Forelimb muscle (tissue), 1 donor: ENCODE results near the gene CPT1B. TPM values are rescaled to one million over a fixed set of nuclear protein-coding genes. Genes with fewer than 3 reads are reported as not detected.
"Not testable (repeated sequence)": the region's sequence is repeated elsewhere in the genome, so short reads cannot be mapped to it uniquely, and the experiment has no call there.

Experiments used
- DNase-seq: peaks from one replicate; pipeline ENCODE4 v3.0.0-alpha.2; 2013; ENCODE audit warnings: low read depth
- polyA plus RNA-seq: library from polyadenylated mRNA; unstranded; fragments of 120-200 nt; gene quantifications from one replicate; pipeline ENCODE4 v1.2.1, GENCODE V29; 2013; ENCODE audit not compliant: insufficient read length

The CPT1B gene
- 47.0 TPM for polyA plus RNA-seq

DNA sequence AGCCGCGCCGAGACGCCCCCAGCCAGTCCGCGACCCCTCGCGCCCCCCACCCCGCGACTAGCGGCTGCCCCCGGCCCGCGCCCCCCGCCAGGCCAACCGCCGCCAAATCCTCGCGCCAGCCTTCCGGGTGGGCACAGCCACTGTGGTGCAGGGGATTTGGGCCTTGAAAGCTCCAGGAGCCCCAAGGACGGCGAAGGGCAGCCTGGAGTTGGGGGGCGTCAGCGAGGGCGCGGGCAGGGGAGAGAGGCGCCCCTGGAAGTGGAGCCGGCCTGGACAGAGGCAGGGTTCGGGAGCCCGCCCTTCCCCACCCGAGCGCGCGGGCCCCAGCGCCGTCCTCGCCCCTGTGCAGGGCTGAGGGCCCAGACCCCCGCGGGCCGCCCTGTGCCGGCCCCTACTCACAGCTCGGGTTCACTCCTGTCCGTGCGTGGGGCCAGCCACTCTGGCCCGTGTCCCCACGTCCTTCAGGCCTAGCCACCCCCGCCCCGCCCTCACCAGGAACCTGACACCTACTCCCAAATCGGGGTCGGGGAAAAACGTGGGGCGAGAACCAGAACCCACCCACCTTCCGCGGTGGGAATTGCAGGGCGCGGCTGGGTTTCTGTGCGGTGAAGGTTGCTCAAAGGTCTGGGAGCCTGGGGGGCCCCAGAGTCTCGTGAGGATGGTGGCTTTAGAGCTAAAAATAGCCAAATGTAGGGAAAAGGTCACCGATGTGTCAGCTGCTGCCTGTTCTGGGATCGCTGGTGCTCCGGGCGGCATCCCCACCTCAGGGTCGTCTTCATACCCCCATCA, at the start of gene CPT1B:
Gene CPT1B (minus strand): TSS at position 441 of the 789 bp plus-strand sequence. CDS start 512 bp downstream, outside the sequence.
- no peak for DNase-seq

DNA sequence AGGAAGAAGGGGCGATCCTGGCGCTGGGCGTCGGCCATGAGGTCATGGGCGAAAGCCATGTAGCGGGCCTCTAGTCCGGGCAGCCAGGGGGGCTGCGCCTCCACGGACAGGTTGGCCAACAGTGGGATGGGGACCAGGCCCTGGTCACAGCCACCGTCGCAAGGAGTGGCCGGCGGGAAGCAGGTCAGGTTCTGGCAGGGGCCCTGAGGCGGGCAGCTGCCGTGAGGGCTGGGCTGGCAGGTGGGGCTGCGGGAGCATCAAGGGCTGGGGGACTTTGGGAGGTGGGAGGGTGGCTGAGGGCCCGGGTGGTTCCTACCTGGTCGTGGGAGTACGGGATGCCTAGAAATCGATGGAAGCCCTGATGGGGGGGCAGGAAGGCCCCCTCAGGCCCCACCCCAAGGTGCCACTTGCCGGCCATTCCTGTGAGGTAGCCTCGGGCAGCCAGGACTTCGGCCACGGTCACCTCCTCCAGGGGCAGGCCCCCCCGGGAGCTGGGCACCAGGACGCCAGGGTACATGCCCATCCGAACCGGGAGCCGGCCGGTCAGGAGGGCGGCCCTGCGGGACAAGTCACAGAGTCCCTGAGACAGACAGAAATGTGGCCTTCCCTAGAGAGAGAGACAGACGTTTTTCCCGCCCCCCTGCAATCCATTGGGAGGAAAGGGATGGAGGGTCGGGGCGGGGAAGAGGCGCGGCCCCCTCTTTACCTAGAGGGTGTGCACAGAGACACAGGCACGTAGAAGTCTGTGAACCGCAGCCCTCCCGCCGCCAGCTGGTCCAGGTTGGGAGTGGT, 48.8 kb upstream of the CPT1B start:
- DNase-seq = no peak

DNA sequence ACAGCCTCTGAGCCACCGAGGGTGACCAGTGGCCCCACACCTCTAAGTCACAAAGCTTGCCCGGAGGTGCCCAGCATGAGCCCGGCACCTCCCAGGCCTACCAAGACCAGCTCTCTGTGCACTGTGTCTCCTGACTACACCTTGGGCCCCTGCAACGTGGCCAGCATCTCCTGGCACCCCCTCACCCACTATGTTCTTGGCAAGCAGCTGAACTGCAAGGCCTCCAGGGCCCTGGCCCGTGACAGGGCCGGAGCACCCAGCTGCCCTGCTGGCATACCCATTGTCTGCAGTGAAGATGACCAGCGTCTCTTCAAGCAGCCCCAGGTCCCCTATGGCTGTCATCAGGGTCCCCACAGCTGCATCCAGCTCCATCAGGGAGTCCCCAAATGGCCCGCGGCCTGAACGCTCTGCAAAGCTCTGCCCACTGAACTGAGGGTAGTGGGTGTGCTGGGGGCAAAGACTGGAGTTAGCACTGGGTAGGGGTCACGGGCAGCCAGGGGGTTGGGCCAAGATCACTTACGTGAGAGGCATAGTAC, 48.2 kb upstream of the CPT1B start:
- DNase-seq = no peak

DNA sequence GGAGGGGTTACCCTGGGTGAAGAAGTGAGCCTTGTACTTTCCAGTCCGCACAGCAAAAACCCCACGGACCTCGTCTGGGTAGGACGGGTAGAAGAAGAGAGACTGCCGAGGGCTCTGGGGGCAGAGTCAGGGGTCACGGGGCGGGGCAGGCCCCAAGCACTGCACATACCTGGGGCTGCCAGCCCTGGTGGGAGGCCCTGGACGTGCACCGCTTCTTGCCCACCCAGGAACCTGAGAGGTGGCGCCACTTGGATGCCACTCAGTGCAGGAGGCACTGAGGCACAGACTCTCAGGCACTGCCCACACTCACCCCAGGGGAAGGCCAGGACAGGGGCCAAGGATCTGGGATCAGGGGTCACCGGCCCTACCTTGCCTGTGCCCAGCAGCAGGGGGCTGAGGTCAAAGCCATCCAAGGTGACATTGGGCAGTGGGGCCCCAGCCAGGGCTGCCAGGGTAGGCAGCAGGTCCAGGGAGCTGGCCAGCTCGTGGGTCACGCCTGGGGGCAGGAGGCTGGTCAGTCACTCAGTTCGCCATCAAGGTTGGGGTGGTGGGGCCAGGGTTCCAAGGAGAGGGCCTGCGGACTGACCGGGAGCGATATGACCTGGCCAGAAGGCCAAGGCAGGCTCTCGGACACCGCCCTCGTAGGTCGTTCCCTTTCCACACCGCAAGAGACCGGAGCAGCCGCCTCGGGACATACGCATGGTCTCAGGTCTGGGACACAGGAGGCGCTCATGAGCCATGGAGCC, 47.5 kb upstream of the CPT1B start:
- no peak for DNase-seq

DNA sequence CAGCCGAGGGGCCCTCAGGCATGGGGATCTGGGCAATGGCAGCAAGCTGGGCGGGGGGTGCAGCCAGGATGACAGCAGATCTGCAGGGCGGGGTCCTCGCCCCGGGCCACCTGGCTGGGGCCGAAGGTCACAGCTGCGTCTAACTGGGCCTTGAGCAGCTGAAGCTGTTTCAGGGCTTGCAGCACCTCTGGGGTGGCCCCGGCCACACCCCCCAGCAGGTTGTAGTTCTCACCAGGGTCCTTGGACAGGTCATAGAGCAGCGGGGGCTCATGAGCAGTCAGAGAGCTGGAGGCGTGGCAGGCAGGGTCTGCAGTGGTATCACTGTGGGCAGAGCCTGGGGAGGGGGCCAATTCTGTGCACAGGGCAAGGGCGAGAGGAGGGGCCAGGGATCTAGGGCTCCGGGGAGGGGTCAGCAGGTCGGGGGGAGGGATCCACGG, 46.9 kb upstream of the CPT1B start:
- no peak for DNase-seq

DNA sequence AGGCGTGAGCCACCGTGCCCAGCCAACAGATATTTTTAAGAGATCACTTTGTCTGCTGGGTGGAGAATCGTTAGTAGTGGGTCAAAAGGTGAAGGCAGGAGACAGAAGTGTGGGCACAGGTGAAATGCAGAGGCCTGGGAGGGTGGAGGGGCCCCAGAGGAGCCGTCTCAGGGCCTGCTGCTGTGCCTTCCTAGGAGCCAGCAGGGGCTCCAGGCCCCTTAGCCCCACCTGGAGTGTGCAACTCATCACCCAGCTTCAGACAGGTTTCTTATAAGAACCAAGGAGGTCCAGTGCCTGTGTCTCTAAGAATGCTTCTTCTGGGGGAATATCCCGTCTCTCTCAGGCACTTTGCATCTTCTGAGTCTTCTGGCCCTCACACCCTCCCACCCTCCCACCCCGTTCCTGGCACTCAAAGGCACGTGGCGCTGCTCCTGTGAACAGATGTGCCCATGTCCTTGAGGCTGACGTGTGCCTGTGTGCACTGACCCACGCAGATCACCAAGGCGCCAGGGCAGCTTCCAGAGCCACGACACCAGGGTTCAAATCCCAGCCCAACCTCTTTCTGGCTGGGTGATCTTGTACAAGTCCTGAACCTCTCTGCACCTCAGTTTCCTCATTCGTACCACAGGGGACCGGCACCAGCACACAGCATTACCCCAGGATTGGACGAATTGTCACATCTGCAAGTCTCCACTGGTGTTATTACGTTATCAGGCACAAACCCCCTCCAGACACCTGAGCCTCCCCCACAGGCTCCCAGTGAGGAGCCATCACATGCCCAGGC, 46.3 kb upstream of the CPT1B start:
- no peak for DNase-seq

DNA sequence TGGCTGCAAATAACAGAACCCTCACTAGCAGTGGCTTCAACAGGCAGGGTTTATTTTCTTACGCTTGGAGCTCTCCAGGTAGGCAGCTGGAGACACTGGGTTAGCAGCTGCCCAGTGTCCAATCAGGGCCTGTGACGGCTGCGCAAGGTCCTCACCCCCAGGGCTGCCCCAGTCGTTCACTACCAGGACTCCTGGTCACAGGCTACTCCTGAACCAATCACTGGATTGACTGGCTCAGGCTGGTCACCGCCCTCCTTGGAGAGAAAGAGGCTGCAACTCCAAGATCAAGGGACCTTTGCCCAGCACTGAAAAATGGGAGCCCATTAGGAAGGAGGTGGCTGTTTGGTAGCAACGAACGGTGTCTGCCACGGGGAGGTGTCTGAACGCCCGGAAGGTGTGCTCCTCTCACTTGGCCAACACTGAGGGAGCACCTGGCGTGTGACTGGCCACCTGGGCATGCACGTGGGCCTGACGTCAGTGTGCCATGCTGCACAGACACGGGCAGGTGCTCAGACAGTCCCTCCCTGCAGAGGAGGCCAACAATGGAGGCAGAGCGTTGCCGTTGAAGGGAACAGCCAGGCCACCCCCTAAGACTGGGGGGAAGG, 44.6 kb upstream of the CPT1B start:
- DNase-seq = no peak

DNA sequence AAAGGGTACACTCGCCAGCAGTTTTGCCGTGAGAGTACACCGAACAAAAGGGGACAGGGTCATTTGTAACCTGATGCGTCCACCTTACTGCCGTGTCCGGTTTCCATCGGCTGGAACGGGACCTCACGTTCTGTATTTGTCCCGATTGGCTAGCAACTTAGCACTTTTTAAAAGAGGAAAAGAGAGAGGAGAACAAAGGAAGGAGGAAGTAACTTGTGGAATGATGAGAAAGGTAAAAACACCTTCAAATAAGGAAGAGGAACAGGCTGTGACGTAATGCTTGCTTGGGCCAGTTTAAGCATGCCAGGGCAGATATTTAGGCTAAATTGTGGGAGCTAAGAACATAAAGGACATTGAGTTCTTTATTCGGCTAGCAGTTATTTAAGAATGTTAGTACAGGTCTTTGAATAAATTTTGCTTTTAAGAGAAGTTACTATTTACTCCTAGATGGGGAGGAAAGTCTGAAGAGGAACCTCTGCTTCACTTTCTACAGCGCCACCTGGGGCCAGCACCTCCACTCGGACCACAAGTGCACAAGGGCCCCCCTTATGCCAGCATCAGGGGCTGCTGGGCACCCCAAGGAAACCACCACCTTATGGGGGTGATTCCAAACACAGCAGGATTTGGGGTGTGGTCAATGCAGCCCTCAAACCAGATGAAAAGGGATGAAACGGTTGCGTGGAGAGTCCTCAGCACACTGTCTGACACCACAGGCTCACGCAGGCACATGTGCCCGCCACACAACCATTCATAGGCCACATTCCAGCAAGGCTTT, 43.9 kb upstream of the CPT1B start:
- no peak for DNase-seq

DNA sequence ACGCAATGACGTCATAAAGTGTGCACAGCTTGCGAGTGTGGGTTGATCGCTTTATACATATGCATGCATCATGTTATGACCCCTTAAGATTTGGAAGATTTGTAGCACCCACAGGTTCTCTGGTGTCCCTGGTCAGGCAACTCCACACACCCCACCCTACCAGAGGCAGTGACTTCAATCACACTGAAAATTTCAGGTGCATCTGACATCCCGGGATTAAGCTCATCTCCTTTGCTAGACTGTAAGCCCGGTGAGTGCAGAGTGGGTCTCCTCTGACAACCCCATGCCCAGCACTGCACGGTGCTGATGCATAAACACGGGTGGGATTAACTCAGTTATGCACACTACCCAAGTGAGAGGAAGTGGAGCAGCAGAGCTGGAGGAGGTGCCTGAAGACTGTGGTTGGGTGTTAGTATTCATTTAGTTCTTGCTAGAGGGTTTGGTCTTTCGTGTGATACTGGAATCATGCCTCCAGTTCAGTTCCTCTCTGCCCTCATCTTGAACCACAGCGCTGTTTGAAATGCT, 43.2 kb upstream of the CPT1B start:
- no peak for DNase-seq

DNA sequence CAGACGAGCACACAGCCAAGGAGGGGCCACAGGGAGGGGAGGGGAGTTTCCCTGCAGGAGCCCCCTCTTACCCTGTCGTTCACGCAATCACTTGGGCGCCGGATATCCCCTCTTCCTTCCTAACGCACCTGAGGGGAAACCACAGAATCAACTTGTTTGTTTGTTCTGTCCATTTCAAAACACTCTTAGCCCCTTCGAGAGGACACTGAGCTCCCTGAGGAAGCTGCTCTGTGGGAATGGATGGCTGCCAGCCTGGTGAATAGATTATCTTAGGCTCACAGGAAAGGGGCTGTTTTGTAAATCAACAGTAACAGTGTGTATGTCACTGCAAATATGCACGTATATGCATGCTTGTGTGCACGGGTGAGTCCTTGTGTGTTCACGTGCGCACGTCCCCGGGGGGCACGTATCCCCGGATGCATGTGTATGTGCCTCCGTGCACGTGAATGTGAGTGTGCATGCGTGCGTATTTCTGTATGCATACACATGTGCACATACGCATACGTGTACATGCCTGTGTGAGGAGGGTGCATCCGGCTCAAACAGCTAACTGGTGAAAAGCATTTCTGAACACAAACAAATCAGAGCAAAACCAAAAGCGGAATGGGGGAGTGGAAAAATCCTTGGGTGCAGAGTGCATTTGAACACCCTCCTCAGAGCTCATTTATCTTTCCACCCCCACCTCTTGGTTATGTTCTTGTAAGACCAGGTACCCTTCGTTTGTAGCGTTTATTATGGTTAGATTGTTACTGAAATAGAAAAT, 42.5 kb upstream of the CPT1B start:
- DNase-seq = peak; percentile 43

DNA sequence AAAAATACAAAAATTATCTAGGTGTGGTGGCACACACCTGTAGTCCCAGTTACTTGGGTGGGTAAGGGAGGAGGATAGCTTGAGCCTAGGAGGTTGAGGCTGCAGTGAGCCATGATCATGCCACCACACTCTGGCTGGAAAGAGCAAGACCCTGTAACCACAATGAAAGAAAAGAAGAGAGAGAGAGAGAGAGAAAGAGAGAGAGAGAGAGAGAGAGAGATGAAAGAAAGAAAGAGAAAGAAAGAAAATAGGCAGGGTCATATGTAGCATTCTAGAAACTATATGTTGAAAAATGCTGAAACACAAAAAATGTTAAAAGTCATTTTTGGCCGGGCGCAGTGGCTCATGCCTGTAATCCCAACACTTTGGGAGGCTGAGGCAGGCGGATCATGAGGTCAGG, 36.1 kb upstream of the CPT1B start:
- not testable (repeated sequence) for DNase-seq

DNA sequence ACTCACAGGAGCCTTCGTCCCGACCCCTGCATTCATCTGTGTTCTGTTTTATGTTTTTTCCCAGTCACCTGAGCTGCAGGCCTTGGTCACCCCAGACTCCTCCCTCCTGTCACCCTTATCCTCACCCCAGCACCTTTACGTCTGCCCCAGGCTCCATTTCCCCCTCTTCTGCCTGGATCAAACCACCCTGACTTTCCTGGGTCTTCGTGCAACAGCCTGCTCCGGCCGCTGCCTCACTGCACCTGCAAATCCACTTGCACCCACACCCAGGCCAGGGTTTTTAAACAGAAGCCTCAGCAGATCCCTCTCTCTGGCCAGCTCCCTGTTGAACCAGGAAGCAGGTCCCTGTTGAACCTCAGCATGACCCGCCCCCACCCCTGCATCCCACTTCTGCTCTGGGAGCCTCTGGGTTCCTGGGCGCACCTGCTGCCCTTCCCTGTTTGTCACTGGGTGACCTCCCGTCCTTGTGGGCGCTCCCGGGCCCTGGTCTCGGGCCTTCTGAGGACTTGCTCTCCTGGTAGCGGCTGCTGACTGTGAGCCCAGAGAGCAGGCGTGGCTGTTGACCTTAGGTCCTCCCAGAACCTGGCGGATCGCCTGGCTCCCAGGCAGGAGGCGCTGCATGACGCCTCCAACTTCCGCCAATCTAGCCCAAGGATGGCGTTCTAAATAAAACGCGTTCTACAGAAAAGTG, 35.2 kb upstream of the CPT1B start:
- DNase-seq = no peak

DNA sequence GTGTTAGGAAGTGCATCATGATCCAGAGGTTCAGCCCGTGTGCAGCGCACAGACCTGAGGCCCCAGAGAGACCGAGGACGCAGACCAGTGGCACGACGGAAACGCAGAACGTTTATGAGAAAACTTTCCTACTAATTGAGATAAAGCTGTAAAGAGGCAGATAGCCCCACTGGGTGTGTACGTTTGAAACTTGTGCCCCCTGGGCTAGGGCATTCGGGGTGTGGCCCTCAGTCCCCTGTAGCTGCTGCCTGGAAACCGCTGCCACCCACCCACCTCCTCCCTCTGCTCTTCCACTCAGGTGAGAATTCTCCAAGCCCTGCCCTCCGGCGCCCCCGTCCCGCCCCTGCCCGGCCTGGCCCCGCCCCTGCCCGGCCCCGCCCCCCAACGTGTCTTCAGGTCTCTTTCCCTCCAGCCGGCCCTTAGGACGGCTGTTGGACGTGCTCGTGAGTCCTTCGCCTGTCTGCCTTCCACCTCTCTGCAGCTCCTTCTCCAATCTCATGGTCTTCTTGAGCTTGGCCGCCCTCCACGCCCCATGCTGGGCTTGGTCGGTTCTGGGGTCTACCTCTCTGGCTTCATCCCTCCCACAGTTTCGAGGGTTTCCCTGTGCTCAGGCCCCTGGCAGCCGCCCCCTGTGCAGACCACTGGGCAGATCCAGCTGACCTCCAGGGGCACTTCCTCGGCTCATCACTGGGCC, 34.4 kb upstream of the CPT1B start:
- DNase-seq = no peak

DNA sequence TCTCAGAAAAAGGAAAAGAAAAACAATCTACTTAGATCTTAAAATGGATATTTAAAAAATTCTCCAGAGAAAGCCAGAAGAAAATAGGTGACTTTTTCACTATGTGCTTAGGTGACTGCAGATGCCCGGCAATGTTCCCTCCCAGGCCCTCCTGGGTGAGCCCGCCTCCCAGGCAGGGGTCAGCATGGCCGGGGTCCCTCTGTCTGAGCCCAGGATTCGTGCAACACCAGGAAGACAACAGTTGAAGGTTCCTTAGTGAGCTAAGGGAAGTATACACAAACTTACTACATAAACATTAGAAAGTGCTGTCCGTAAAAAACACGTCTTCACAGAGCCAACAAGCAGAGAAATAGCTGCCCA, 33.9 kb upstream of the CPT1B start:
- no peak for DNase-seq

DNA sequence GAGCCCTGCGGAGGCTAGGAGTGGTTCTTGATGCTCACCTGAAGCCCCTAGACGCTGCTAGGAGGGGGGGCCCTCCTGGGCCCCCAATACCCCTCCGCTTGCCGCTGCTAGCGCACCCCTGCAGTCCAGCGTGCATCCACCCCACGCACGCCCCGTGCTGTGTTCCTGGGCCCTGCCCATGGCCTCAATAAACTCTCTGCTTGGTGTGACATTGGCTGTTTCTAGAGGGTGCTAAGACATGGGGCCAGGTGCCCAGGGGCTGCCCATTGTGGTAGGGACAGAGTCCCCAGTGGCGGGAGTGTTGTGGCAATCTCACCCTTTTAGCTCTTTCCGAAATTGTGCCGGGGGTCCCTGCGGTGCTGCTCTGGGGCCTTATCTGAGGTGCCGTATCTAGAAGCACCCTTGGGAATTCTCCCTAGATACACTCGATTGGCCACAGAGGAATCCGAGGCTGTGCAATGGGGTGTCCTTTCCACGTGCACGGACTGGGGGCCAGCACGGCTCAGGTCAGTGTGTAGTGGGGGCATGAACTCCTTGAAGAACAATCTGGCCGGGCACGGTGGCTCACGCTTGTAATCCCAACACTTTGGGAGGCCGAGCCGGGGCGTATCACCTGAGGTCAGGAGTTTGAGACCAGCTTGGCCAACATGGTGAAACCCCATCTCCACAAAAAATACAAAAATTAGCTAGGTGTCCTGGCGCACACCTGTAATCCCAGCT, 33.3 kb upstream of the CPT1B start:
- DNase-seq = no peak

DNA sequence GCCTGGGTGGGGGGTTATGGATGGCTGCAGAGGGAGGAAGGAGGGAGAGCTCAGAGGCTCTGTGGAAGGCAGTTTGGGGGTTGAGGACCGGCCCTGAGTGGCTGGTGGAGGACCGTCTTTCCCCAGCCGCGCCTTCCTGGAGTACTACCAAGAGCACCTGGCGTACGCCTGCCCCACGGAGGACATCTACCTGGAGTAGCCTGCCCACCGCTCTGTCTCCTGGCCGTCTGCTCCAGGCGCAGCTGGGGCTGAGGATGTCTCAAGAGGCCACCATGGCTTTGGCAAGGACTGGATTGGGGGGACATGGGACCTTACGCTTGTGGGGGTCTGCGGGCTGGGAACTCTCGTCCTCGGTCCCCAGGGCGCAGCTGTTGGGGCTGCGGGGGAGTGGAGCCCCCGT, 32.4 kb upstream of the CPT1B start:
- no peak for DNase-seq

DNA sequence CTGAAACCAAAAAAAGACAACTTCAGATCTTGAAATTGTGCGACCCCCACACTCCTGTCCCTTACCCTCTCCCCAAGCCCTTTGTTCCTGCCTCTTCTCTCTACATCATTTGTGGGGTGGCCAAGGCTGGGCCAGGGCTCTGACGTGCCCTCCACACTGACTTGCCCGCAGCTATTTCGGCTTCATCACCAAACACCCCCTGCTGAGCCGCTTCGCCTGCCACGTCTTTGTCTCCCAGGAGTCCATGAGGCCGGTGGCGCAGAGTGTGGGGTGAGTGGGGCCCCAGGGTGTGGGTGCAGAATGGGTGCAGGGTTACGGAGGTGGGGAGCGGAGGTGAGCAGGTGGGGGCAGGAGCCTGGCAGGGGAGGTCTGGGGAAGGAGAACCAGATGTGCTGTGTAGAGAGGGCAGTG, 31.8 kb upstream of the CPT1B start:
- DNase-seq = no peak
